Dendritic cell treated with granulocyte-macrophage colony-stimulating factor and Interleukin-4, amounts not matched to agents 40 ng/mL and 50 ng/mL, for 4 days (primary cell): ENCODE results near the gene UAP1L1.
A peak's percentile ranks its signal among the peaks of the same experiment; 100 is the strongest.

Experiments used
- H3K27ac Mint-ChIP-seq: one replicate; pipeline ENCODE4 v1.8.0; 2022; ENCODE audit warnings: mild to moderate bottlenecking, mixed read lengths
- H3K27me3 Mint-ChIP-seq: one replicate; pipeline ENCODE4 v1.8.0; 2022; ENCODE audit warnings: mild to moderate bottlenecking, mixed read lengths
- H3K36me3 Mint-ChIP-seq: one replicate; pipeline ENCODE4 v1.8.0; 2022; ENCODE audit warnings: low read depth, mixed read lengths
- H3K4me1 Mint-ChIP-seq: one replicate; pipeline ENCODE4 v1.8.0; 2022; ENCODE audit warnings: low read depth, mixed read lengths
- H3K4me3 Mint-ChIP-seq: one replicate; pipeline ENCODE4 v1.8.0; 2022; ENCODE audit warnings: mild to moderate bottlenecking, moderate library complexity, mixed read lengths
- H3K9me3 Mint-ChIP-seq: one replicate; pipeline ENCODE4 v1.8.0; 2022; ENCODE audit warnings: mixed read lengths
- intact Hi-C: fragments of 100-400 bp; cut with micrococcal nuclease; formaldehyde crosslinking; loops from one replicate; pipeline ENCODE4 v1.15.0; 2022

Gene UAP1L1

DNA sequence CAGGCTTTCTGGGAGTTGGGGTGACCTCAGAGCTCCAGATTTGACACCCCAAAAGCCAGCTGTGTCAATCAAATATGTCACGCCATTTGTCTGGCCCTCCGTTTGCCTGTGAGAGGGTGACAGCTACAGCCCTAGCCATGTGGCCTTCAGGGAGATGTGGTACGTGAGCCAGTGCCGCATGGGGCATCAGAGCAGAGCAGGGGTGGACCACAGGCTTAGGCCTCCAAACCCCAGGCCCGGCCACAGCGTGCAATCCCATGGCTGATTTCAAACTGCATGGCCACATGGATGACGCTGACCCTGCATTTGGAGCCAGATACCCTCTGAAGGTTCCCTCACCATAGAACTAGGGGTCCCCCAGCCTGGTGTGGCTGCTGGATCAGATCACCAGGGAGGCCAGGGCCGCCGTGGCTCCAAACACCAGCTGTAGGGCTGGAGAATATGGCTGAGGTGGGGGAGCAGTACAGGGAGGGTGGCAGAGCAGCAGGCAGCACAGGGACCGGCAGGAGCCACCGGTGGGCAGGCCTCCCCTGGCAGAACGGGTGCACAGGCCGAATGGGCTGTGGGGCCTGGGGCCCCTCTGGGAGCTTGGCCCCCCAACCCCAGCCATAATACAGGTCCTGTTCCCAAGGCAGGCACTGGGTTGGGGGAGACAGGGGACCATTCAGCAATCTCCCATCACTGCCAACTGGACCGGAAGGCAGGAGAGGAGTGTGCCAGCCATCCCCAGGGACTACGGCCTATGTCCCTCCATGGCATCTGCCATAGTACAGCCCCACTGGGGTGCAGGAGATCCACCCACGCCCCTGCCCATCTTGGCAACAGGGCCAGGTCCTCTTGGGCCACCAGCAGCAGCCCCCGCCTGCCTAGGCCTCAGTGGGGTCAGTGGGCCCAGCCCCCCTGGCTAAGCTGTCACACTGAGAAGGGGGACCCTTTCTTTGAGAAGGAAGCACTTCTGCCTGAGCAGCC lies 8.5 kb upstream of the UAP1L1 start:
- Mint-ChIP-seq H3K4me3 (peak overlapping the region; percentile 37), H3K4me1 (peaks cover 51% of the 10 kb centered on the region), H3K27ac (no peak overlapping the region), H3K9me3 (no peaks in the 10 kb centered on the region), H3K27me3 (no peaks in the 10 kb centered on the region), H3K36me3 (peaks cover 13% of the 10 kb centered on the region)
- intact Hi-C loops, result no loop called here

GRCh38 chr9:137069508-137070091 lies 7.7 kb upstream of the UAP1L1 start:
- intact Hi-C loops, result no loop called here
- Mint-ChIP-seq H3K4me3 (peak overlapping the region; percentile 37), H3K27ac (no peak overlapping the region), H3K9me3 (no peaks in the 10 kb centered on the region), H3K27me3 (no peaks in the 10 kb centered on the region), H3K4me1 (peaks cover 52% of the 10 kb centered on the region), H3K36me3 (peaks cover 14% of the 10 kb centered on the region)

DNA sequence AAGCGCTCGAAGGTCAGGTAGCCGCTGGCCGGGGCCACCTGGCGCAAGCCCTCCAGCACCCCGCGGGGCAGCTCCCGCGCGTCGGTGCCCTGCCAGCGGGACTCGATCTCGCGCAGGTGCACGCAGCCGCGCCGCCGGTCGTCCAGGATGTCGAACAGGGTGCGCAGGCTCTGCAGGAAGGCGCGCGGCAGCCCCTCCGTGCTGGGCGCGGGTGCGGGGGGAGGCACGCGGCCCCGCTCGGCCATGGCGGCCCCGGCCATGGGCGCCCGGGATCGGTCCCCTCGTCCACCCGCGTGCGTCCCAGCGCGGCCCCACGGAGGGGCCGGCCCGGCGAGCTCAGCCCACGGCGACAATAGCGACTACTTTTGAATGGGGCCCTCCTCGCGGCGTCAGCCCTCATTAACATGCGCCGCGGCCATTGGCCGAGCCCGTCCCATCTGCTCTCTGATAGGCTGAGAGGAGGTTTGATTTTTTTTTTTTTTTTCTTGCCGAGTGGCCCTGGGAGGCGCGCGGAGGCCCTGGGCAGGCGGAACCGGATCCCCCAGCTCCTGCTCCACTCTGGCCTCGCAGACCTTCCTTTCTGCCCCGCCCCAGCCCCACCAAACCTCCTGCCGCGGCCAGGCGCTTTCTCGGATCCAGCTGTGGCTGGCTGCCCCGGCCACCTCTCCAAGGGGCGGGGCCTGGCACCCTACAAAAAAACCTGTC lies 7.0 kb upstream of the UAP1L1 start, which contains the start of gene SAPCD2:
Gene SAPCD2 (minus strand): TSS at position 357 of the 705 bp plus-strand sequence. CDS start 97 bp downstream, at position 260.
- Mint-ChIP-seq H3K4me3 (peak within 1 kb of the TSS; percentile 83), H3K9me3 (no peaks in the 10 kb centered on the region), H3K27me3 (no peaks in the 10 kb centered on the region), H3K36me3 (peaks cover 11% of the 10 kb centered on the region), H3K4me1 (peaks cover 59% of the 10 kb centered on the region), H3K27ac (peak within 1 kb of the TSS; percentile 89)
- intact Hi-C loops, result no loop called here

DNA sequence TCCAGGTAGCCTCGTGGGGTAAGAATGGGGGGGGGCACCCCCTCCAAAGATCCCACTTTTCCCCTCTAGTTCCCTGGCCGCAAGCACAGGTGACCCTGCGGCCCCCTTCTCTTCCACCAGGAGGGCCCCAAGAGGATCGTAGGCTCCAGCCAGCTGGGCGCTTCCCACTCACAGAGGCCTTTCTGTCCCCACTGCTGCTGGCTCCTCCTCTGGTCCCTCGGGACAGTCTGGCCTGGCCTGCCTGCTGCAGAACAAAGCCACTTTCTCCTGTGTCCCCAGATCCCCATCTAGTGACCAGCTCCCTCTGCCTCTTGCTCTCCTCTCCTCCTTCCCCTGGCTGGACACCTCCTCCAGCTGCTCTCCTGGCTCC lies 6.4 kb upstream of the UAP1L1 start:
- H3K9me3 Mint-ChIP-seq, result no peaks in the 10 kb centered on the region

DNA sequence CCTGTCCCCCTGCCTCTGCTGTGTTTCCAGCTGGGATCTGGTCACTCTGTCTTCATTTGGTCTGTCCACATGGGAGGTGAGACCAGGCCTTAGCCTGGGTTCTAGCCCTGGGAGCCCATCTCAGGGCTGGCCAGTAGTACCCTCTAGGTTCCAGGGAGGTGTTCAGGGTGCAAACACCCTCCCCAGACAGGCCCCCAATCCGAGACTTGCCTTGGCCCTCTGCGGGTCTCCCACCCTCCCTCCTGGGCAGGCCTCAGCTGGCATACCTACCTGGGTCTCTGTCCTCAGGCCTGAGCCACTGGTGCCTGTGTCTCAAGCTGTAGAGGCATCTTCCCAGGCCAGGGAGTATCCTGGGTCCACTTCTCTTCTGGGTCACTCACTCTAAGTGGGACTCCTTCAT lies 6.0 kb upstream of the UAP1L1 start:
- Mint-ChIP-seq H3K27ac (peak overlapping the region; percentile 89), H3K9me3 (no peaks in the 10 kb centered on the region), H3K4me1 (peaks cover 63% of the 10 kb centered on the region), H3K36me3 (peaks cover 6% of the 10 kb centered on the region), H3K27me3 (no peaks in the 10 kb centered on the region), H3K4me3 (peak overlapping the region; percentile 83)
- intact Hi-C loops, result no loop called here

More for the DNA sequence above, 6.4 kb upstream of the UAP1L1 start:
- H3K27me3 Mint-ChIP-seq, result no peaks in the 10 kb centered on the region
- peaks cover 6% of the 10 kb centered on the region for H3K36me3 Mint-ChIP-seq
- H3K27ac Mint-ChIP-seq, result peak overlapping the region; percentile 89
- peaks cover 63% of the 10 kb centered on the region for H3K4me1 Mint-ChIP-seq
- intact Hi-C loops, result no loop called here
- peak overlapping the region; percentile 83 for H3K4me3 Mint-ChIP-seq

GRCh38 chr9:137073992-137074399 lies 3.3 kb upstream of the UAP1L1 start:
- peak overlapping the region; percentile 23 for H3K4me3 Mint-ChIP-seq
- no peaks in the 10 kb centered on the region for H3K9me3 Mint-ChIP-seq
- peaks cover 65% of the 10 kb centered on the region for H3K4me1 Mint-ChIP-seq
- intact Hi-C loops, result no loop called here
- no peaks in the 10 kb centered on the region for H3K27me3 Mint-ChIP-seq
- H3K27ac Mint-ChIP-seq, result peak overlapping the region; percentile 89
- peaks cover 19% of the 10 kb centered on the region for H3K36me3 Mint-ChIP-seq

GRCh38 chr9:137074657-137075274 lies 2.6 kb upstream of the UAP1L1 start:
- Mint-ChIP-seq H3K9me3 (no peaks in the 10 kb centered on the region), H3K27ac (peak overlapping the region; percentile 89)
- intact Hi-C loops, result no loop called here

GRCh38 chr9:137075275-137075775 lies 2.0 kb upstream of the UAP1L1 start:
- Mint-ChIP-seq H3K27me3 (no peaks in the 10 kb centered on the region), H3K4me3 (no peak overlapping the region), H3K4me1 (peaks cover 72% of the 10 kb centered on the region), H3K27ac (peak overlapping the region; percentile 89), H3K9me3 (no peaks in the 10 kb centered on the region), H3K36me3 (peaks cover 32% of the 10 kb centered on the region)
- intact Hi-C loops, result no loop called here

More at GRCh38 chr9:137074657-137075274, 2.6 kb upstream of the UAP1L1 start:
- Mint-ChIP-seq H3K4me3 (no peak overlapping the region), H3K36me3 (peaks cover 26% of the 10 kb centered on the region), H3K27me3 (no peaks in the 10 kb centered on the region), H3K4me1 (peaks cover 68% of the 10 kb centered on the region)

DNA sequence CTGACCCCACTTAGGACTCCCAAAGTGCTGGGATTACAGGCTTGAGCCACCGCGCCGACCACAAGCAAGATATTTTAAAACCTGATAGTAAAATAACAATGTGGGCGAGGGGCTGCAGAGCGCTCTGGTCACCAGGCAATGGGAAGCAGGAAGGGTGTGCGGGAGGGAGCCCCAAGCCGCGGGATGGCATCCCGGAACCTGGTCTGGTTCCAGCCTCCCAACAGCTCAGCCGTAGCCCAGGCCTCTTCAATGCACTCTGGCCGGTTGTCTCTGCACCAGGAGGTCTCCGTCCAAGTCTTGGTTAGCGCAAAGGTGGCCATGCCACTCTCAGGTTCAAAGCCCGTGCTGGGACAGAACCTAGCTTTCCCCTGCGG lies 694 bp upstream of the UAP1L1 start:
- Mint-ChIP-seq H3K27me3 (no peaks in the 10 kb centered on the region), H3K9me3 (no peaks in the 10 kb centered on the region), H3K4me1 (peaks cover 64% of the 10 kb centered on the region), H3K4me3 (peak overlapping the region; percentile 74), H3K27ac (peak overlapping the region; percentile 89), H3K36me3 (peaks cover 45% of the 10 kb centered on the region)
- intact Hi-C loops, result loop anchor here (1.0 kb wide), 1 partner anchor 9 kb away; no protein-coding TSS in a partner anchor

DNA sequence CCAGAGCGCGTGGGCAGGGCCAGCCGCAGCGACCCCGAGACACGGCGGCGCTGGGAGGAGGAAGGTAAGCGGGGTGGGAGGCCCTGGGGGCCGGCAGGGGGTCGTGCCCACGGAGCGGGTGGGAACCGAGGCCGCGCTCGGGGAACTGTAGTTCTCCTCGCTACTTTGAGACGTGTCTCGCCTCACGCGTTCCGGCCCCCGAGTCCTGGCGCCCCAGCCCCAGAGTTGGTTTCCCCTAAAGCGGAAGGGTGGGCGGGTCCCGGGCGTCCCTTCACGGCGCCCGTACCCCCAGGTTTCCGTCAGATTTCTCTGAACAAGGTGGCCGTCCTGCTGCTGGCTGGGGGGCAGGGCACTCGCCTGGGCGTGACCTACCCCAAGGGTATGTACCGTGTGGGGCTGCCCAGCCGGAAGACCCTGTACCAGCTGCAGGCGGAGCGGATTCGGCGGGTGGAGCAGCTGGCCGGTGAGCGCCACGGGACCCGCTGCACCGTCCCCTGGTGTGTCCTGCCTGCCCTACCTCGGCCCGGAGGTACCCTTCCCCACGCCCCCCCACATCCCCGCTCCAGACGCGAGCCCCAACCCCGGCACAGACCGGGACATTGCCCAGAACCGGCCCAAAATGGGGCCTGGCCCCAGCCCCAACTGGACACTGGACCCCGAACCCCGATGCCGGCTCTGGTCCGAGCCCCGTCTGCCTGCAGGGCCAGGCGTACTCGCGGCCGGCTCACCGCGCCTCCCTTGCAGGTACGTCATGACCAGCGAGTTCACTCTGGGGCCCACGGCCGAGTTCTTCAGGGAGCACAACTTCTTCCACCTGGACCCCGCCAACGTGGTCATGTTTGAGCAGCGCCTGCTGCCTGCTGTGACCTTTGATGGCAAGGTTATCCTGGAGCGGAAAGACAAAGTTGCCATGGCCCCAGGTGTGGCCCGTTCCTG lies 709 bp downstream of the UAP1L1 start:
- Mint-ChIP-seq H3K27ac (peak overlapping the region; percentile 89), H3K36me3 (peaks cover 59% of the 10 kb centered on the region), H3K9me3 (no peaks in the 10 kb centered on the region), H3K4me3 (peak overlapping the region; percentile 78), H3K4me1 (peaks cover 66% of the 10 kb centered on the region), H3K27me3 (no peaks in the 10 kb centered on the region)
- intact Hi-C loops, result loop anchor here (1.0 kb wide), 1 partner anchor 7 kb away; no protein-coding TSS in a partner anchor

GRCh38 chr9:137078701-137079400 lies 1.5 kb downstream of the UAP1L1 start:
- Mint-ChIP-seq H3K27me3 (no peaks in the 10 kb centered on the region), H3K27ac (no peak overlapping the region), H3K9me3 (no peaks in the 10 kb centered on the region), H3K36me3 (peaks cover 67% of the 10 kb centered on the region), H3K4me1 (peaks cover 66% of the 10 kb centered on the region), H3K4me3 (peak overlapping the region; percentile 78)
- intact Hi-C loops, result no loop called here

GRCh38 chr9:137079401-137079787 lies 2.1 kb downstream of the UAP1L1 start:
- intact Hi-C loops, result no loop called here
- Mint-ChIP-seq H3K4me1 (peaks cover 64% of the 10 kb centered on the region), H3K9me3 (no peaks in the 10 kb centered on the region), H3K36me3 (peaks cover 73% of the 10 kb centered on the region), H3K27me3 (no peaks in the 10 kb centered on the region), H3K27ac (no peak overlapping the region), H3K4me3 (peak overlapping the region; percentile 39)
